Raji (cell line): ENCODE results near the gene ARHGEF28.

Experiments used
- POLR2A ChIP-seq: IDR thresholded peaks from 2 replicates; pipeline ENCODE4 v1.6.1; 2011; ENCODE audit warnings: low read depth, low read length, control low read depth; ENCODE audit not compliant: insufficient read depth

Gene ARHGEF28

GRCh38 chr5:73950441-73950873 is 324.5 kb downstream of the ARHGEF28 start:
- TF ChIP-seq POLR2A: no peak

DNA sequence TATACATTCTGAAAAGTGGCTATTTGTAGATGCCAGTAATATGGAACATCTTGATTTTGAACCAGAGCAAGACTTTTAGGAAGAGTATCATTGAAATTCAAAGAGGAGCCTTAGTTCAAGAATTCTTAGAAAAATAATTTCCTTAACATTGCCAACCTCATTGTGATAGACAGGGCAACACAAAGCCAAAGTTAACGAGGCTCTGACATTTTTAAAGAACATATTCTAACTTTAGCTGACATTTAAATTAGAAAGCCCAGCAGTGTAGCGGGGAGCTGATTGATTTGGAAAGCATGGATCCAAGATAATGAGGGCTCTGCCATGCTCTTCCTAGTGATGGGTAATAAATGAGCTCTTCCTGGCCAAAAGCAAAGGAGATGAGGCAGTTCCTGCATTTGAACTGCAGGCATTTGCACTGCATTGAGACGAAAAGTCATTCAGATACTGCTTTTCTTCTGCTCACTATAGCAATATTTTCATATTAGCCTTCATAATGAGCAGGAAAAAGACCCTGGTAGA is 325.0 kb downstream of the ARHGEF28 start:
- TF ChIP-seq POLR2A: no peak

DNA sequence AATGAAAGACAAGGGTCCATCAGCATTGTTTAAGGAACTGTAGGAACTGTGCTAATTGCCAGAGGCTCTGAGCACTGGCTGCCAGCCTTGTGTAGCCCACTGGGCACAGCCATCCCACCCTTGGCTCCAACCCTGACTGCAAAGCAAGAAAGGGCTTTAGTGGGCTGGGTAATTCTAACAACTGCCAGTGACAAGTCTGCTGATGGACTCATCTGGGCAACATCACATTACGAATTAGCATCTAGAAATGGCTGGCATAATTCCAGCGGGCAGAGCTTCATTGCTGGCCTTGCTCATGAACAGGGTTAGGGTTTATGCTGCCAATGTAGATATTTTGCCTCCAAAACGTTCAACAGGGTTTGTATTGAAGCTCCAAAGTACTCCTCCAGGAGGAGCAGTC is 326.9 kb downstream of the ARHGEF28 start:
- TF ChIP-seq POLR2A: no peak

- no peak for TF ChIP-seq POLR2A
These were observed 328.4 kb downstream of the ARHGEF28 start for GRCh38 chr5:73954381-73954780.

DNA sequence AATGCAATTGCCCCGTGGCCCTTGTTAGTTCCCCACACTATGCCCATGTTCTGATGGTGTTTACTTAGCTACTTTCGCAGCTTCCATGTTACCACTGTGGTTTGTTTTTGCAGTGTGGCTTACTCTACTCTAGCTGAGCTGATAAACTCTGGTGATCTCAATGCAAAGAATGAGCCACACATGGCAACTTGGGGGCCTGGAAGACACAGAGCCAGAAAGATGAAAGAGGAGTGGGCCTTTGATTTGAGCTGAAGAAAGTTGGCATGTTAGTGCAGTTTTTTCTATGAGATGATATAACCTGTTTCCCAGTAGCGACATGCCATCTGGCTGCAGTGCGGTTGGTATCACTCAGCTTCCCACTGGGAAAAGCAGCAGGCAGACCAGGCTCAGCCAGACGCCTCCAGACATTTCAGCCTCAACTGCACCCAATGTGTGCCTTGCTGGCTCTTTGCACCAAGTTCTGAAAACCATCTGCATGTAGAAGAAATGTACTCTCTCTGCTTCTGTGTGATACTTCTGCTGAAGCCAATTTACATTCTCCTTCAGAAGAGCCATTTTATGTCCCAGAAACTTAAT is 329.4 kb downstream of the ARHGEF28 start:
- no peak for TF ChIP-seq POLR2A

DNA sequence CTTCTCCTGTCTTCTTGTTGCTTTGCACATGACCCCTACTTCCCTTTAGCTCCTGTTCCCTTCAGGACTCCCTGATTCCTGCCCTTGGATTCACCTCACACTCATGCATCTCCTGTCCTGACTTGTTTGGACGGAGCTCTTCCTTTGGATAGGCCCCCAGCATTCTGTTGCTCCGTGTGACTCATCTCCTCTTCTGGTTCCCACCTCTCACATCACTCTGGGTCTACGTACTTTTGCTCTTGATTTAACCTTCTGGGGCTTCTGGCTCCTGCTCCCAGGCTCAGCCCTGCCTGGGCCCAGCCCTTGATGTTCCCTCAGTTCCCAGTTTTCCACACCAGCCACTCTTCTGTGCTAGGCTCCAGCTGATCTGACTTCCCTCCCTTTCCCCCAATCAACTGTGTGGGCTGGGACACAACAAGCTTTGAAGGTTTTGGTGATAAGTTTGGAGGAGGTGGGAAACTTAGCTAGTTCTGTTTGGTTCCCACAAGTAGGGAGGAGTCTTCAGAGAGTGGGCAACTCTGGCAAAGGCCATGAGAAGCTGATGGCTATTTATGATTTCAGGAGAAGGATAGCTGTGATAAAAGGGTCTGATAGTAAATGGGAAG is 331.5 kb downstream of the ARHGEF28 start:
- no peak for TF ChIP-seq POLR2A

DNA sequence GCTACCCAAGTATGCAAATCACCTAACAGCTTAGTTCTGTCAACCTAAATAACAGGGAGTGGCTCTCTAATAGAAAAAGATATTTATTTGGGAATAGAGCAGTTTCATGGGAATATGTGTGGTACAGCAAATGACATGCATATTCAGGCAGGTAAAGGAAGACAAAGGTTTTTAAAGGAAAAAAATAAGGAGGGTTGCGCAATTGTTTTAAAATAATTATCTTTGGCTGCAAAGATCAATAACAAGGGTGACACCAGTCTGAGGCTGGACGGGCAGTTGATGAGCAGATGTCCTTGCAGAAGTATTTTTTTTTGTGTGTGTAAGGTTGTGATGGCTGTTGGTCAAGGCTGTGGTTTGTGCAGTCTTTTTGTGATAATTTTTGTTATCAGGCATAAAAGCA is 332.0 kb downstream of the ARHGEF28 start:
- TF ChIP-seq POLR2A: no peak

- no peak for TF ChIP-seq POLR2A
These were observed 334.0 kb downstream of the ARHGEF28 start for GRCh38 chr5:73960023-73960422.

DNA sequence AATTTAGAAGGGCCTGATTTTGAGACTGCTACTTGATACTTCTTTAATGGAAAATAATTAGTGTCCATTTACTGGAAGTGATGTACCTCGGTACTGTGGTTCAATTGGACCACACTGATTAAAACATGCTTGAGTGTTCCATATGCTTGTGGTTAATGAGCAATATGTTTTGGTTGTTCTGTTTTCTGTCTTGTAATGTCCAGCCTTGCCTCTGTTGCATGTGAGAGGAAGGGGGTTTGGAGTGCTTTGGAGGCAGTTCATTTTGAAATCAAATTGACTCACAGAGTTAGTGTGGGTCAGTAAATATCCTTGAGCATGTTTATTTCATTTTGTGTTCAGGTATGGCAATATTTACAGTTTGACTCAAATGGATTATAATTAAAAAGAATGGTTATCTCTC is 334.4 kb downstream of the ARHGEF28 start:
- no peak for TF ChIP-seq POLR2A

DNA sequence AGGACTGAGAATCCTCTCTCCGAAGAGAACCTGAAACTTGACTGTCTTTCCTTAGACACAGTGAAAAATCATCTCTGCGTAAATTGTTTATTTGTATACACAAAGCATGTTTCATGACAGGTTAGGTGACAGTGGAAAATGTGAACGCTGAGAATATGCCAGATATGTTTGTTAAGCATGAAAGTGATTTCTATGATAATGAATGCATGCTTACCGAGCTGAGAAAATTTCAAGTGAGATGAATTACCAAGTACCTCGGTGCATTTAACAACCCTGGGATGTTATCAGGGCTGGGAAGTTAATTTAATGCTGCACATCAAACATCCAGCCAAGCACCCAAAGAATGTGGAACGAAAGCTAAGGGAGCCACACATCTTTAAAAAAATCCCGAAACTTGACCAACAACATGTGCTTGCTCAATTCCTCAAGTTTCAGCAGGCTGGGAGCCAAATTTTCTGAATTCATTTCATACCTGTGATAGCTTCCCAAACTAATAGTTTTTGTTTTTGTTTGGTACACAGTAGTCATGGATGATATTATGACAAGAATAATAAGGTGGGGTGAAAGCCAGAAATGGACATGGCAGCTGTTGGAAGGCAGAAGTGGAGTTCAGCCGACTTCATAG is 336.9 kb downstream of the ARHGEF28 start:
- TF ChIP-seq POLR2A: no peak

- TF ChIP-seq POLR2A: no peak
These were observed 338.4 kb downstream of the ARHGEF28 start for GRCh38 chr5:73964352-73964865.

GRCh38 chr5:73966451-73966850 is 340.5 kb downstream of the ARHGEF28 start:
- TF ChIP-seq POLR2A: no peak

- no peak for TF ChIP-seq POLR2A
These were observed 341.4 kb downstream of the ARHGEF28 start for GRCh38 chr5:73967347-73967746.

DNA sequence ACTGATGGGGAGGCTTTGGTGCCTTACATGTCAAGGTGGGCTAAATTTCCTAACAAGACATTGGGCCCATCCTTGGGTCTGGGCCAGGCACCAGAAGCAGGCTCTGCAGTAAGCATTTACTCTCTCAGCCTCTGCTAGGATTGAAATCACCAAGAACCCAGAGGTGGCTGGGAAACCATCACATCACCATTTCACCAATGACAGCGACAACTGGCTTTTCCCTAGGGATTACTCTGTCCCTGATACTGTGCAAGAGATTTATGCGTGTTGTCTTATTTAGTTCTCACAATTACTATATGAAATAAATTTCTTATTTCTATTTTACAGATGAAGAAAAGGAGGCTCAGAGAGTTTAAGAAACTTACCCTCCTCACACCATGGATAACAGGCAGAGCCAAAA is 342.2 kb downstream of the ARHGEF28 start:
- TF ChIP-seq POLR2A: no peak

DNA sequence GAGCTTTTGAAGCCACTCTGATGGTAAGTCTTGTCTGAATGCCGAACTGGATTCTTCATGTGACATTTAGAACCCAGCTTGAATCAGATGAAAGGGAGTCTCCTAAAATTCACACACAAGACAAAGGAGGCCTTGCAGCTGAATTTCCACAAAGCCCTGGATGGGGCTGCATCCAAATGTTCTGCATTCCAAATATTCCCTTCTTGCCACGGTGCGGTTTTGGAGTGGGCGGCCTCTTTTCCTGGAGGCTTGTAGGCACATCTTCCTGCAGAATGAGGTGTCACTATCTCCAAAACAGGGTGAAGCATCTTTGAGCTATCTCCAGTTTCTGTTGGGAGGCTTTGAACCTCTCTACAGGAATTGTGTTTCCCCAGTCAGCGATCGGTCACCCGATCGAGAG is 342.7 kb downstream of the ARHGEF28 start:
- no peak for TF ChIP-seq POLR2A

DNA sequence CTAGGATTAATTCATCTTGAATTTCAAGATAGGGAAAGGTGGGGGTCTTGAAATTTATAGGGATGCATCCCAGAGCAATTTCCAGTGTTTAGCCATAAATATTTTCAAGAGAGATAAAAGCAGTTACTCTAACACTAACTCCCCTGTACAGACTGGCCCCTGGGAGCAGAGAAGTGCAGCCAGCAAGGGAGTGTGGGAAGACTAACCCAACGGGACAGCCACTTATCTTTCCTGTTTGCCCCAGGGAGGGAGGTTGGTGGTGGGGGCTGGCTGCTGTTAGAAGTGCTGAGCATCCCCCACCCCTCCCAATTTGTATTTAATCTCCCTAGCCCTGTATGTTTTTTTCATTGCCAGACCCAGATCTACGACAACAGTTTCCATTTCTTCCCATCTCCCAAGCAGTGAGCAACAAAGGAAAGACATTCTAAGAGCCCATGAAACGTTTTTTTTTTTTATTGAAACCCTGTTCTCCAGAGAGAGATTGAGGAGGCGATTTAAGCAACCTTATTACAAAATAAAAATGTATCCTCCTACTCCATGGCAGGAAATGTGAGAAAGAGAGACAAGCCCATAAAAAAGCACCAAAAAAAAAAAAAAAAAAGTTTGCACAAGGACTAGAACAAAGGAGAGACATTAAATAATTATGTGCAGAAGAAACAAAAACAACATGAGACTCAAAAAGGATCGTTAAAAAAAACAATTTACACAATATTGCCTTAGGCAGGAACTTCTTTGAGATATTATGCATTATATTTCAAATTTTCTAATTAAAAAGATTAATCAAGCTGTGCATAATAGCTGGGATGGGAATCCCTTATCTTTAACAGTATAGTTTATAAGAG is 343.4 kb downstream of the ARHGEF28 start:
- no peak for TF ChIP-seq POLR2A

GRCh38 chr5:73971326-73971725 is 345.3 kb downstream of the ARHGEF28 start:
- no peak for TF ChIP-seq POLR2A
